MM.1S (cell line): ENCODE results near the gene SLC6A3.

ENCODE experiments used
- EZH2 ChIP-seq: fragments of 300-600 bp; sonication (generic); optimal IDR thresholded peaks from 2 replicates; pipeline ENCODE3; 2017; ENCODE audit warnings: low read depth, mild to moderate bottlenecking, antibody characterized with exemption, low read length, mixed read lengths
- EZH2phosphoT487 ChIP-seq: fragments of 300-600 bp; sonication (generic); IDR thresholded peaks from 2 replicates; pipeline ENCODE4 v1.6.1; 2018; ENCODE audit warnings: antibody characterized with exemption, low read length
- TF ChIP-seq, protein P1 (sequence below): fragments of 300-600 bp; sonication (generic); IDR thresholded peaks from 2 replicates; pipeline ENCODE4 v1.5.1; 2016; ENCODE audit warnings: antibody characterized with exemption, low read length, mixed read lengths

DNA sequence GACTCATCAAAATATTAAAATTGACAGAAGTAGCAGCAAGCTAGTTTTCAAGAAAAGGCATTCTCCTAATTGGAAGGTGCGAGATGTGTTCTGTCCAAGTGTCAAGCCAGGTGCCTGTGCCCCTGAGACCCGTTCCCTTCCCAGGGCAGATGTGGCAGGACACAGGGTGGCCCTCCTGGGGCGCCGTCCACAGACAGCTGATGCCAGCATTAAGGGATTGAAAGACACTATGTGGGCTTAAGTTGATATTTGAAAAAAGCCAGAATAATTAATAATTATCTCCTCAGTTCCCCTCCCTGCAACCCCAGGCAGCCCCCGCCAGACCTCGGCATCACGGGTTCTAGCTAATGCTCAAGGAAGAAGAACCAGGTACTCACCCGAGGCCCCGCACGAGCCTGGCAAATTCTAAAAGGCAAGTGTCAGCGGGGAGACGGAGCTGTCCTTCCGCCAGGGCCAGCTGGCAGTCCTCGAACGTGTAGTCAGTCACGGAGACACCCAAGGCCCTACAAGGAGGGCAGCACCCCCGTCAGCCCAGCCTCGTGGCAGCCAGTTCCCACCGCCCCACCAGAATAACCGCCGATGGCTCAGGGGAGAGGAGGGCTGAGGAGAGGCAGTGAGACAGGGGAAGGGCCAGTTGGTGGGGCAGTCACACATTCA is 29.1 kb upstream of the SLC6A3 start:
- no peak for TF ChIP-seq EZH2
- no peak for TF ChIP-seq EZH2phosphoT487
- TF ChIP-seq, protein P1, sequence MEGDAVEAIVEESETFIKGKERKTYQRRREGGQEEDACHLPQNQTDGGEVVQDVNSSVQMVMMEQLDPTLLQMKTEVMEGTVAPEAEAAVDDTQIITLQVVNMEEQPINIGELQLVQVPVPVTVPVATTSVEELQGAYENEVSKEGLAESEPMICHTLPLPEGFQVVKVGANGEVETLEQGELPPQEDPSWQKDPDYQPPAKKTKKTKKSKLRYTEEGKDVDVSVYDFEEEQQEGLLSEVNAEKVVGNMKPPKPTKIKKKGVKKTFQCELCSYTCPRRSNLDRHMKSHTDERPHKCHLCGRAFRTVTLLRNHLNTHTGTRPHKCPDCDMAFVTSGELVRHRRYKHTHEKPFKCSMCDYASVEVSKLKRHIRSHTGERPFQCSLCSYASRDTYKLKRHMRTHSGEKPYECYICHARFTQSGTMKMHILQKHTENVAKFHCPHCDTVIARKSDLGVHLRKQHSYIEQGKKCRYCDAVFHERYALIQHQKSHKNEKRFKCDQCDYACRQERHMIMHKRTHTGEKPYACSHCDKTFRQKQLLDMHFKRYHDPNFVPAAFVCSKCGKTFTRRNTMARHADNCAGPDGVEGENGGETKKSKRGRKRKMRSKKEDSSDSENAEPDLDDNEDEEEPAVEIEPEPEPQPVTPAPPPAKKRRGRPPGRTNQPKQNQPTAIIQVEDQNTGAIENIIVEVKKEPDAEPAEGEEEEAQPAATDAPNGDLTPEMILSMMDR: no peak
